GM12878 (cell line): ENCODE data around the gene ACKR1.

Experiments
- ATF2 ChIP-seq: IDR thresholded peaks from 2 replicates; pipeline ENCODE4 v1.6.1; 2012; ENCODE audit warnings: low read length, inconsistent platforms
- BCLAF1 ChIP-seq: fragments of 450-650 bp; IDR thresholded peaks from 2 replicates; pipeline ENCODE4 v1.6.1; 2017; ENCODE audit warnings: antibody characterized with exemption, mild to moderate bottlenecking, moderate library complexity
- CHD2 ChIP-seq: IDR thresholded peaks from 2 replicates; pipeline ENCODE4 v1.6.1; 2011; ENCODE audit warnings: low read depth, low read length, improper control_type of control experiment, borderline replicate concordance
- CTCF ChIP-seq, 3 experiments: IDR thresholded peaks in 2 of 3; conservative IDR thresholded peaks in 1 of 3; 2 replicates each; pipeline ENCODE4 v1.5.1; 2011; ENCODE audit warnings: low read depth in 3 of 3, low read length in 3 of 3, mild to moderate bottlenecking in 3 of 3, control low read depth in 2 of 3, moderate library complexity in 2 of 3, inconsistent platforms in 1 of 3, mixed read lengths in 1 of 3; ENCODE audit not compliant: control insufficient read depth in 2 of 3, insufficient read depth in 1 of 3; ENCODE audit errors: extremely low read depth in 1 of 3
- EGR1 ChIP-seq, 2 experiments: IDR thresholded peaks; 1 replicate in 1 of 2; 2 replicates in 1 of 2; pipeline ENCODE4 v1.6.1; 2011 to 2012; ENCODE audit warnings: low read depth in 2 of 2, low read length in 2 of 2, borderline replicate concordance in 1 of 2, mild to moderate bottlenecking in 1 of 2, moderate library complexity in 1 of 2
- GABPA ChIP-seq: IDR thresholded peaks from 2 replicates; pipeline ENCODE4 v1.6.1; 2014; ENCODE audit warnings: antibody characterized with exemption, low read depth, mild to moderate bottlenecking, inconsistent platforms
- MYC ChIP-seq: IDR thresholded peaks from 2 replicates; pipeline ENCODE4 v1.6.1; 2011; ENCODE audit warnings: mild to moderate bottlenecking, low read length, moderate library complexity, inconsistent platforms; ENCODE audit not compliant: insufficient read depth, insufficient replicate concordance, insufficient read length, severe bottlenecking
- NBN ChIP-seq: fragments of 450-650 bp; IDR thresholded peaks from 2 replicates; pipeline ENCODE4 v1.6.1; 2016
- NR2C2 ChIP-seq: IDR thresholded peaks from 2 replicates; pipeline ENCODE4 v1.6.1; 2011; ENCODE audit warnings: borderline replicate concordance, low read depth; ENCODE audit not compliant: control insufficient read depth, insufficient read length
- NRF1 ChIP-seq: conservative IDR thresholded peaks from 2 replicates; pipeline ENCODE4 v1.6.1; 2011; ENCODE audit warnings: mild to moderate bottlenecking, low read depth, low read length, improper control_type of control experiment
- POLR2AphosphoS5 ChIP-seq: IDR thresholded peaks from 2 replicates; pipeline ENCODE4 v1.6.1; 2011; ENCODE audit warnings: mild to moderate bottlenecking, low read length, inconsistent platforms
- RFX5 ChIP-seq: IDR thresholded peaks from 2 replicates; pipeline ENCODE4 v1.6.1; 2011; ENCODE audit warnings: low read depth, low read length, improper control_type of control experiment
- ZBTB11 ChIP-seq: fragments of 450-650 bp; formaldehyde crosslinking; IDR thresholded peaks from 2 replicates; pipeline ENCODE4 v1.5.0; 2022; ENCODE audit warnings: mild to moderate bottlenecking, missing genetic modification characterization

GRCh38 chr1:159247266-159247665 lies 42.6 kb downstream of the ACKR1 start:
- TF ChIP-seq CHD2: no peak
- TF ChIP-seq POLR2AphosphoS5: no peak
- no peak for TF ChIP-seq CTCF (IDR thresholded peaks at IDR 0.05 in 2 of 3, conservative IDR thresholded peaks at IDR 0.05 in 1 of 3; ENCODE audit: control insufficient read depth in 2 of 3, extremely low read depth in 1 of 3, insufficient read depth in 1 of 3, low read depth in 3 of 3, low read length in 3 of 3)
- no peak for TF ChIP-seq ZBTB11 (CRISPR knock-in tag)
- TF ChIP-seq NBN: no peak
- TF ChIP-seq MYC: no peak
- no peak for TF ChIP-seq NR2C2
- TF ChIP-seq ATF2: no peak
- no peak for TF ChIP-seq GABPA
- TF ChIP-seq NRF1: no peak
- TF ChIP-seq RFX5: no peak
- TF ChIP-seq EGR1 (IDR thresholded peaks at IDR 0.05; ENCODE audit: borderline replicate concordance in 1 of 2, low read depth in 2 of 2, low read length in 2 of 2): no peak
- TF ChIP-seq BCLAF1: no peak
